ENCODE data around the gene STAT1. TPM values are rescaled to one million over a fixed set of nuclear protein-coding genes. Genes with fewer than 3 reads are reported as not detected.

STAT1 gene
- total and polyA plus RNA-seq, 9 of the 15 experiments (the other 6 are each of a cell fraction or from before 2014, with no cell fraction given) = 8.7 to 34.4 (median 26.8) TPM

- intact Hi-C loops (cut with micrococcal nuclease) (no loop called here), in situ Hi-C loops (cut with MboI) (no loop called here)
- Histone ChIP-seq H3K9ac (ENCODE audit: insufficient read depth in 1 of 2, low read depth in 2 of 2, low read length in 2 of 2) (no peak overlapping the region), H3K9me3 (replicated peaks; ENCODE audit: control insufficient read depth, insufficient read depth, low read depth, low read length) (no peaks in the 10 kb centered on the region), H3K79me2 (ENCODE audit: control insufficient read depth, insufficient read depth, low read length) (no peaks in the 10 kb centered on the region), H3K27ac (ENCODE audit: extremely low read depth, low read depth, low read length) (no peak overlapping the region), H3K4me2 (ENCODE audit: insufficient read depth, low read length) (no peak overlapping the region), H3K4me1 (replicated peaks in 1 of 2; ENCODE audit: control insufficient read depth in 2 of 2, insufficient read depth in 2 of 2, low read length in 2 of 2) (no peaks in the 10 kb centered on the region), H4K20me1 (replicated peaks; ENCODE audit: control insufficient read depth, insufficient read depth, low read length) (no peaks in the 10 kb centered on the region), H3K36me3 (ENCODE audit: control insufficient read depth, insufficient read depth, low read length) (peaks cover 91% of the 10 kb centered on the region; the same call in 2 of the 3 replicates), H3K27me3 (ENCODE audit: control insufficient read depth in 2 of 2, insufficient read depth in 2 of 2, low read length in 2 of 2) (no peaks in the 10 kb centered on the region), H2AFZ (ENCODE audit: low read depth, low read length) (no peak overlapping the region), H3K4me3 (no peak overlapping the region), H3K9me1 (ENCODE audit: control insufficient read depth, insufficient read depth, low read length) (no peaks in the 10 kb centered on the region)
- 92% methylated on average over 8 of the region's 10 CpGs for WGBS (ENCODE audit: insufficient coverage, low coverage, missing lambda C conversion rate)
- TF ChIP-seq RUNX1 (IDR thresholded peaks at IDR 0.05; ENCODE audit: low read depth) (no peak), TGIF2 (CRISPR knock-in tag; IDR thresholded peaks at IDR 0.05) (no peak), FOXP1 (CRISPR knock-in tag; IDR thresholded peaks at IDR 0.05) (no peak), ZC3H8 (IDR thresholded peaks at IDR 0.05) (no peak), ZNF197 (CRISPR knock-in tag; IDR thresholded peaks at IDR 0.05; ENCODE audit: low read depth) (no peak), NR2C2 (CRISPR knock-in tag; IDR thresholded peaks at IDR 0.05) (no peak), NR2C2 (tag; IDR thresholded peaks at IDR 0.05) (no peak), THRAP3 (IDR thresholded peaks at IDR 0.05; ENCODE audit: borderline replicate concordance) (no peak), ARID1B (IDR thresholded peaks at IDR 0.05) (no peak), CBX5 (IDR thresholded peaks at IDR 0.05; ENCODE audit: borderline replicate concordance, low read depth) (no peak), SMARCE1 (IDR thresholded peaks at IDR 0.05) (no peak)
- TF ChIP-seq, protein P1, sequence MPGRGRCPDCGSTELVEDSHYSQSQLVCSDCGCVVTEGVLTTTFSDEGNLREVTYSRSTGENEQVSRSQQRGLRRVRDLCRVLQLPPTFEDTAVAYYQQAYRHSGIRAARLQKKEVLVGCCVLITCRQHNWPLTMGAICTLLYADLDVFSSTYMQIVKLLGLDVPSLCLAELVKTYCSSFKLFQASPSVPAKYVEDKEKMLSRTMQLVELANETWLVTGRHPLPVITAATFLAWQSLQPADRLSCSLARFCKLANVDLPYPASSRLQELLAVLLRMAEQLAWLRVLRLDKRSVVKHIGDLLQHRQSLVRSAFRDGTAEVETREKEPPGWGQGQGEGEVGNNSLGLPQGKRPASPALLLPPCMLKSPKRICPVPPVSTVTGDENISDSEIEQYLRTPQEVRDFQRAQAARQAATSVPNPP (IDR thresholded peaks at IDR 0.05; ENCODE audit: borderline replicate concordance, insufficient read depth, insufficient read length) = no peak
- ChIA-PET CTCF (ENCODE audit: low intra/inter-chr PET ratio) (no interaction called here), POLR2A (no interaction called here)
- DNase-seq (ENCODE audit: extremely low read depth in 1 of 4, low spot score in 3 of 4) (no peak), FAIRE-seq (no peak), ATAC-seq (no peak)
- no TSS peak for BruUV-seq (replicated peaks)
Observed at GRCh38 chr2:190980630-190981209, 33.3 kb downstream of the STAT1 start.

All from K562 (cell line).